HepG2 (cell line): Measurements from ENCODE around the gene WDR35. TPM values are rescaled to one million over a fixed set of nuclear protein-coding genes. Genes with fewer than 3 reads are reported as not detected.

Experiments used
- LCORL ChIP-seq, 2 experiments: fragments of 450-650 bp in 1 of 2; sonication (generic) in 1 of 2; formaldehyde crosslinking in 1 of 2; IDR thresholded peaks; 2 replicates each; pipeline versions ENCODE4 v1.5.0 to v1.6.1; 2017 to 2020; ENCODE audit warnings: antibody characterized with exemption in 1 of 2, missing genetic modification reagents in 1 of 2
- MAF1 ChIP-seq: sonication (generic); formaldehyde crosslinking; IDR thresholded peaks from 2 replicates; pipeline ENCODE4 v1.5.0; 2020; ENCODE audit warnings: missing genetic modification reagents, borderline replicate concordance
- RARA ChIP-seq: IDR thresholded peaks from 2 replicates; pipeline ENCODE4 v1.6.1; 2016; ENCODE audit warnings: missing genetic modification reagents, missing compliant biosample characterization
- ZNF136 ChIP-seq: sonication (generic); formaldehyde crosslinking; IDR thresholded peaks from 2 replicates; pipeline ENCODE4 v1.8.1; 2022; ENCODE audit warnings: low read depth, mild to moderate bottlenecking, moderate library complexity, missing genetic modification reagents
- ZNF441 ChIP-seq: sonication (generic); formaldehyde crosslinking; IDR thresholded peaks from 2 replicates; pipeline ENCODE4 v1.7.0; 2021; ENCODE audit warnings: missing genetic modification reagents, borderline replicate concordance
- polyA plus RNA-seq, 8 experiments: library from polyadenylated mRNA; depleted of rRNA in 3 of 8; stranded (reverse) in 7 of 8; unstranded in 1 of 8; fragments of >200 nt; fragmentation: Illumina TruSeq in 4 of 8; extraction: Trizol in 4 of 8; gene quantifications; 2 replicates each; pipeline versions ENCODE4 v1.2.1 to v1.2.3, GENCODE V29; 2011 to 2016; ENCODE audit warnings: low read depth in 4 of 8, missing spikeins in 1 of 8, mixed read lengths in 1 of 8; ENCODE audit not compliant: insufficient read depth in 1 of 8
- total RNA-seq, 5 experiments: library from RNA; depleted of rRNA; stranded (reverse); fragments of >200 nt; fragmentation: Illumina TruSeq; extraction: Trizol; gene quantifications; 2 replicates each; pipeline ENCODE4 v1.2.3, GENCODE V29; 2016; ENCODE audit warnings: low read depth in 1 of 5
- TF ChIP-seq, protein P1 (sequence below): sonication (generic); formaldehyde crosslinking; IDR thresholded peaks from 2 replicates; pipeline ENCODE4 v1.5.1; 2020; ENCODE audit warnings: mild to moderate bottlenecking, missing genetic modification reagents
- TF ChIP-seq, protein P2 (sequence below): sonication (generic); formaldehyde crosslinking; IDR thresholded peaks from 2 replicates; pipeline ENCODE4 v1.8.0; 2022; ENCODE audit warnings: mild to moderate bottlenecking, missing genetic modification reagents; ENCODE audit not compliant: insufficient replicate concordance
- TF ChIP-seq, protein P3 (sequence below): sonication (generic); formaldehyde crosslinking; IDR thresholded peaks from 2 replicates; pipeline ENCODE4 v1.4.0; 2020; ENCODE audit warnings: missing genetic modification reagents
- TF ChIP-seq, protein P4 (sequence below): sonication (generic); formaldehyde crosslinking; IDR thresholded peaks from 2 replicates; pipeline ENCODE4 v1.8.1; 2023; ENCODE audit warnings: mild to moderate bottlenecking, inconsistent platforms, moderate library complexity, missing genetic modification reagents, borderline replicate concordance
- TF ChIP-seq, protein P5 (sequence below), 2 experiments: sonication (generic) in 1 of 2; formaldehyde crosslinking in 1 of 2; IDR thresholded peaks; 2 replicates each; pipeline versions ENCODE4 v1.4.0 to v1.6.1; 2016 to 2020; ENCODE audit warnings: borderline replicate concordance in 1 of 2, low read depth in 1 of 2, mild to moderate bottlenecking in 1 of 2, missing genetic modification reagents in 1 of 2

The WDR35 gene
- total and polyA plus RNA-seq, 2 of the 13 experiments (the other 11 are each of a cell fraction or from before 2014, with no cell fraction given), result 11.1 to 19.6 TPM

DNA sequence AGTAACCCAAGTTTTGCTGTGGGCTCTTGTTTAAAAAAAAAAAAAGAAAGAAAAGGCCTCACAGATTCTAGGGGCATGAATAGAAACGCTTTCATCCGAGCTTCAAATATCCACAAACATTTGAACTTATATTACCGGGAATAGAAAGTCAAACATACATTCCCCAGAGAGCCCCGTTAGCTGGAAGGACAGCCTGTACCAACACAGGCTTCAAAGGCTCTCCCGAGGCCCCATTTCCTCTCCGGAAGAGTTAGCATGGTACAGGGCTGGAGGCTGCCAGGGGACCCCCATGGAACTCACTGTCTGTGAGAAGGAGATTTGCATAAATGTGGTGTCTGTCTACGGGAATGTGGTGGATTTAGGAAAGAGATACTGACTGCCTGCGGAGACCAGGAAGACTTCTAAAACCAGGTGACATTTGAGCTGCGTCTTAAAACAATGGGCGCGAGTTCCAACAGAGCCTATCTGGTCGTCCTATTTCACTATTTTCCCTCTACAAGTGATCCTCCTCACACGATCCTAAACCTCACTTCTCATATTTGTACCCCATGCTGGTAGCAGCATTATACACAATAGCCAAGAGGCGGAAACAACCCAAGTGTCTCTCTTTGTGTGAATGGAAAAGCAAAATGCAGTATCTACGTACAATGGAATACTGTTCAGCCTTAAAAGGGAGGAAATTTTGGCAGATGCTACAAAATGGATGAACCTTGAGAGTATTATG lies 23.4 kb upstream of the WDR35 start (continued):
- TF ChIP-seq MAF1 (CRISPR knock-in tag), result no peak
- TF ChIP-seq, protein P1, sequence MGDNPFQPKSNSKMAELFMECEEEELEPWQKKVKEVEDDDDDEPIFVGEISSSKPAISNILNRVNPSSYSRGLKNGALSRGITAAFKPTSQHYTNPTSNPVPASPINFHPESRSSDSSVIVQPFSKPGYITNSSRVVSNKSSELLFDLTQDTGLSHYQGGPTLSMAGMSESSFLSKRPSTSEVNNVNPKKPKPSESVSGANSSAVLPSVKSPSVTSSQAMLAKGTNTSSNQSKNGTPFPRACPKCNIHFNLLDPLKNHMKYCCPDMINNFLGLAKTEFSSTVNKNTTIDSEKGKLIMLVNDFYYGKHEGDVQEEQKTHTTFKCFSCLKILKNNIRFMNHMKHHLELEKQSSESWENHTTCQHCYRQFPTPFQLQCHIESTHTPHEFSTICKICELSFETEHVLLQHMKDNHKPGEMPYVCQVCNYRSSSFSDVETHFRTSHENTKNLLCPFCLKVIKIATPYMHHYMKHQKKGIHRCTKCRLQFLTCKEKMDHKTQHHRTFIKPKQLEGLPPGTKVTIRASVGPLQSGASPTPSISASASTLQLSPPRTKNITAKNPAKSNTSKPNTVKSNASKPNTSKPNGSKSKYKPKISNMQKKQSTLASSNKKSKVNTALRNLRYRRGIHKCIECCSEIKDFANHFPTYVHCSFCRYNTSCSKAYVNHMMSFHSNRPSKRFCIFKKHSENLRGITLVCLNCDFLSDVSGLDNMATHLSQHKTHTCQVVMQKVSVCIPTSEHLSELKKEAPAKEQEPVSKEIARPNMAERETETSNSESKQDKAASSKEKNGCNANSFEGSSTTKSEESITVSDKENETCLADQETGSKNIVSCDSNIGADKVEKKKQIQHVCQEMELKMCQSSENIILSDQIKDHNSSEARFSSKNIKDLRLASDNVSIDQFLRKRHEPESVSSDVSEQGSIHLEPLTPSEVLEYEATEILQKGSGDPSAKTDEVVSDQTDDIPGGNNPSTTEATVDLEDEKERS (CRISPR knock-in tag), result peak; percentile 71; the same call in 1 of the 2 replicates
- no peak; the same call in 1 of the 2 replicates for TF ChIP-seq ZNF136 (CRISPR knock-in tag)
- TF ChIP-seq, protein P2, sequence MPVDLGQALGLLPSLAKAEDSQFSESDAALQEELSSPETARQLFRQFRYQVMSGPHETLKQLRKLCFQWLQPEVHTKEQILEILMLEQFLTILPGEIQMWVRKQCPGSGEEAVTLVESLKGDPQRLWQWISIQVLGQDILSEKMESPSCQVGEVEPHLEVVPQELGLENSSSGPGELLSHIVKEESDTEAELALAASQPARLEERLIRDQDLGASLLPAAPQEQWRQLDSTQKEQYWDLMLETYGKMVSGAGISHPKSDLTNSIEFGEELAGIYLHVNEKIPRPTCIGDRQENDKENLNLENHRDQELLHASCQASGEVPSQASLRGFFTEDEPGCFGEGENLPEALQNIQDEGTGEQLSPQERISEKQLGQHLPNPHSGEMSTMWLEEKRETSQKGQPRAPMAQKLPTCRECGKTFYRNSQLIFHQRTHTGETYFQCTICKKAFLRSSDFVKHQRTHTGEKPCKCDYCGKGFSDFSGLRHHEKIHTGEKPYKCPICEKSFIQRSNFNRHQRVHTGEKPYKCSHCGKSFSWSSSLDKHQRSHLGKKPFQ (CRISPR knock-in tag), result peak; percentile 42
- TF ChIP-seq, protein P3, sequence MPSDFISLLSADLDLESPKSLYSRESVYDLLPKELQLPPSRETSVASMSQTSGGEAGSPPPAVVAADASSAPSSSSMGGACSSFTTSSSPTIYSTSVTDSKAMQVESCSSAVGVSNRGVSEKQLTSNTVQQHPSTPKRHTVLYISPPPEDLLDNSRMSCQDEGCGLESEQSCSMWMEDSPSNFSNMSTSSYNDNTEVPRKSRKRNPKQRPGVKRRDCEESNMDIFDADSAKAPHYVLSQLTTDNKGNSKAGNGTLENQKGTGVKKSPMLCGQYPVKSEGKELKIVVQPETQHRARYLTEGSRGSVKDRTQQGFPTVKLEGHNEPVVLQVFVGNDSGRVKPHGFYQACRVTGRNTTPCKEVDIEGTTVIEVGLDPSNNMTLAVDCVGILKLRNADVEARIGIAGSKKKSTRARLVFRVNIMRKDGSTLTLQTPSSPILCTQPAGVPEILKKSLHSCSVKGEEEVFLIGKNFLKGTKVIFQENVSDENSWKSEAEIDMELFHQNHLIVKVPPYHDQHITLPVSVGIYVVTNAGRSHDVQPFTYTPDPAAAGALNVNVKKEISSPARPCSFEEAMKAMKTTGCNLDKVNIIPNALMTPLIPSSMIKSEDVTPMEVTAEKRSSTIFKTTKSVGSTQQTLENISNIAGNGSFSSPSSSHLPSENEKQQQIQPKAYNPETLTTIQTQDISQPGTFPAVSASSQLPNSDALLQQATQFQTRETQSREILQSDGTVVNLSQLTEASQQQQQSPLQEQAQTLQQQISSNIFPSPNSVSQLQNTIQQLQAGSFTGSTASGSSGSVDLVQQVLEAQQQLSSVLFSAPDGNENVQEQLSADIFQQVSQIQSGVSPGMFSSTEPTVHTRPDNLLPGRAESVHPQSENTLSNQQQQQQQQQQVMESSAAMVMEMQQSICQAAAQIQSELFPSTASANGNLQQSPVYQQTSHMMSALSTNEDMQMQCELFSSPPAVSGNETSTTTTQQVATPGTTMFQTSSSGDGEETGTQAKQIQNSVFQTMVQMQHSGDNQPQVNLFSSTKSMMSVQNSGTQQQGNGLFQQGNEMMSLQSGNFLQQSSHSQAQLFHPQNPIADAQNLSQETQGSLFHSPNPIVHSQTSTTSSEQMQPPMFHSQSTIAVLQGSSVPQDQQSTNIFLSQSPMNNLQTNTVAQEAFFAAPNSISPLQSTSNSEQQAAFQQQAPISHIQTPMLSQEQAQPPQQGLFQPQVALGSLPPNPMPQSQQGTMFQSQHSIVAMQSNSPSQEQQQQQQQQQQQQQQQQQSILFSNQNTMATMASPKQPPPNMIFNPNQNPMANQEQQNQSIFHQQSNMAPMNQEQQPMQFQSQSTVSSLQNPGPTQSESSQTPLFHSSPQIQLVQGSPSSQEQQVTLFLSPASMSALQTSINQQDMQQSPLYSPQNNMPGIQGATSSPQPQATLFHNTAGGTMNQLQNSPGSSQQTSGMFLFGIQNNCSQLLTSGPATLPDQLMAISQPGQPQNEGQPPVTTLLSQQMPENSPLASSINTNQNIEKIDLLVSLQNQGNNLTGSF (CRISPR knock-in tag), result no peak
- TF ChIP-seq ZNF441 (CRISPR knock-in tag), result no peak
- TF ChIP-seq, protein P4, sequence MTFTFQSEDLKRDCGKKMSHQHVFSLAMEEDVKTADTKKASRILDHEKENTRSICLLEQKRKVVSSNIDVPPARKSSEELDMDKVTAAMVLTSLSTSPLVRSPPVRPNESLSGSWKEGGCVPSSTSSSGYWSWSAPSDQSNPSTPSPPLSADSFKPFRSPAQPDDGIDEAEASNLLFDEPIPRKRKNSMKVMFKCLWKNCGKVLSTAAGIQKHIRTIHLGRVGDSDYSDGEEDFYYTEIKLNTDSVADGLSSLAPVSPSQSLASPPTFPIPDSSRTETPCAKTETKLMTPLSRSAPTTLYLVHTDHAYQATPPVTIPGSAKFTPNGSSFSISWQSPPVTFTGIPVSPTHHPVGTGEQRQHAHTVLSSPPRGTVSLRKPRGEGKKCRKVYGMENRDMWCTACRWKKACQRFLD, result no peak
- TF ChIP-seq, protein P5, sequence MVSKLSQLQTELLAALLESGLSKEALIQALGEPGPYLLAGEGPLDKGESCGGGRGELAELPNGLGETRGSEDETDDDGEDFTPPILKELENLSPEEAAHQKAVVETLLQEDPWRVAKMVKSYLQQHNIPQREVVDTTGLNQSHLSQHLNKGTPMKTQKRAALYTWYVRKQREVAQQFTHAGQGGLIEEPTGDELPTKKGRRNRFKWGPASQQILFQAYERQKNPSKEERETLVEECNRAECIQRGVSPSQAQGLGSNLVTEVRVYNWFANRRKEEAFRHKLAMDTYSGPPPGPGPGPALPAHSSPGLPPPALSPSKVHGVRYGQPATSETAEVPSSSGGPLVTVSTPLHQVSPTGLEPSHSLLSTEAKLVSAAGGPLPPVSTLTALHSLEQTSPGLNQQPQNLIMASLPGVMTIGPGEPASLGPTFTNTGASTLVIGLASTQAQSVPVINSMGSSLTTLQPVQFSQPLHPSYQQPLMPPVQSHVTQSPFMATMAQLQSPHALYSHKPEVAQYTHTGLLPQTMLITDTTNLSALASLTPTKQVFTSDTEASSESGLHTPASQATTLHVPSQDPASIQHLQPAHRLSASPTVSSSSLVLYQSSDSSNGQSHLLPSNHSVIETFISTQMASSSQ (IDR thresholded peaks at IDR 0.05; ENCODE audit: low read depth), result no peak
- TF ChIP-seq, protein P5 (CRISPR knock-in tag; IDR thresholded peaks at IDR 0.05; ENCODE audit: borderline replicate concordance), result peak; percentile 80; the same call in 1 of the 2 replicates
- TF ChIP-seq LCORL (IDR thresholded peaks at IDR 0.05), result no peak
- no peak; the same call in 1 of the 2 replicates for TF ChIP-seq LCORL (CRISPR knock-in tag; IDR thresholded peaks at IDR 0.05)
- peak; percentile 68; the same call in 1 of the 2 replicates for TF ChIP-seq RARA (CRISPR knock-in tag)
